Measurements from ENCODE around the gene ZNF280C.

DNA sequence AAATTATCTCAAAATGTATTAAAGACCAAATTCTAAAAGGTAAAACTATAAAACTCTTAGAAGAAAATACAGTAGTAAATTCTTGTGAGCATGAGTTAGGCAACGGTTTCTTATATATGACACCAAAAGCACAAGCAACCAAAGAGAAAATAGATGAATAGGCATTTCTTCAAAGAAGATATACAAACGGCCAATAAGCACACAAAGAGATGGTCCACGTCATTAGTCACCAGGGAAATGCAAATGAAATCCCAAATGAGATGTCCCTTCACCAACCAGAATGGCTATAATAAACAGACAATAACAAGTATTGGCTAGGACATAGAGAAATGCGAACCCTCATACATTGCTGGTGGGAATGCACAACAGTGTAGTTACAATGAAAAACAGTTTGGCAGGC is 52.4 kb downstream of the ZNF280C start:
- no peak for TF ChIP-seq EZH2 (IDR thresholded peaks at IDR 0.05; ENCODE audit: borderline replicate concordance)
- no peak for TF ChIP-seq CTCF (IDR thresholded peaks at IDR 0.05; ENCODE audit: poor library complexity)
